UCSD-AML1 (cell line): Measurements from ENCODE around the gene C17orf67.
A peak's percentile ranks its signal among the peaks of the same experiment; 100 is the strongest.

Source experiments
- DNase-seq: peaks from one replicate; lab custom pipeline; 2025; ENCODE audit not compliant: unreplicated experiment; lab: John Stamatoyannopoulos, UW

The C17orf67 gene

DNA sequence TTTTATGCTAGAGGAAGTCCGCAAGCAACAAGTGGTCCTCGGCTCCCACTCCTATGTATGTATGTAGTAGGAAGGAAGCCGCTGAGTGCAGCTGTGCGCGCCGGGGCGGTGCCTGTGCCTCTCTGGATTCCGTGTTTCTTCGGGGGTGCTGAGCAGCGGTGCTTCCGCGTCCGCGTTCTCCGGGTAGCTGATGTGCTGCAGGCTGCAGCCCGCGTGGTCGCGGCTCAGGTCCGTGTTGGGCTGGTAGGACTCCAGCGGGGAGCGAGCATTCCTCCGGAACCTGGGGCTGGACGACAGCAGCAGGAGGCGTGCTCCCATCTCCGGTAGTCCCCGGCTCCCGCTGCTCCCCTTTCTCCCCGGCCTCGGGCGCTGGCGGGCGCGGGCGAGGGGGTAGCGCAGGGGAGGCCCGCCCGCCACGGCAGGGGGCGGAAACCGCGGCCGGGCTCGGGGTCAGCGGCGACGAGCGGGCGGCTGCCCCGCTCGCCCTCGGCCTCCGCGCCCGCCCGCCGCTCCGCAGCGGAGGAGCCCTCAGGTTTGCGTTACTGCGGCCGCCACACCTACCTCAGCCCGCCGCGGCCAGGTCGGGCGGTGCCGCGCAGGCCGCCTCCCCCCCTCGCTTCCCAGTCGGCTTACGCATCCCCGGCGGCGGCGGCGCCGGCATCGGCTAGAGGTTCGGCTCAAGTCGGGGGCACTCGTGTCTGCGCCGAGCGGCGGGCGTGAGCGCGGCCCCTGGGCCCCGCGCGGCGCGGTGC, 487 bp downstream of the C17orf67 start:
- peak; percentile 78 for DNase-seq

DNA sequence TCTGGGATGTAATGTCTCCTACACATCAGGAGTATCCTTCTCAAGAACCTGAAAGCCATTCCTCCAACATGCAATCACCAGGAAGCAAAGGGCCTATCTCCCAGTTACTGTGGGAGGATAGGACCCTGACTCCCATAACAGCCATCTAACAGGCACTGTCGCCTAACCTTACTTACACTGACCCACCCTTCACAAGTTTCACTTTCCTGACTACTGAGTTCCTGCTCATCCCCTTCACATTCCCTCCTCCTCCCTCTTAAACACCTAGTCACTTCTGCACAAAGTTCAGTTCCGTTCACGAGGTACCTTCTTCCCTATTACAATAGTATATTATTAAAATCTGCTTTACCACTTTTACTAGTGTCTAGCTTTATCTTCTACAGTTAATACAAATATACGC, 1.3 kb downstream of the C17orf67 start:
- no peak for DNase-seq

DNA sequence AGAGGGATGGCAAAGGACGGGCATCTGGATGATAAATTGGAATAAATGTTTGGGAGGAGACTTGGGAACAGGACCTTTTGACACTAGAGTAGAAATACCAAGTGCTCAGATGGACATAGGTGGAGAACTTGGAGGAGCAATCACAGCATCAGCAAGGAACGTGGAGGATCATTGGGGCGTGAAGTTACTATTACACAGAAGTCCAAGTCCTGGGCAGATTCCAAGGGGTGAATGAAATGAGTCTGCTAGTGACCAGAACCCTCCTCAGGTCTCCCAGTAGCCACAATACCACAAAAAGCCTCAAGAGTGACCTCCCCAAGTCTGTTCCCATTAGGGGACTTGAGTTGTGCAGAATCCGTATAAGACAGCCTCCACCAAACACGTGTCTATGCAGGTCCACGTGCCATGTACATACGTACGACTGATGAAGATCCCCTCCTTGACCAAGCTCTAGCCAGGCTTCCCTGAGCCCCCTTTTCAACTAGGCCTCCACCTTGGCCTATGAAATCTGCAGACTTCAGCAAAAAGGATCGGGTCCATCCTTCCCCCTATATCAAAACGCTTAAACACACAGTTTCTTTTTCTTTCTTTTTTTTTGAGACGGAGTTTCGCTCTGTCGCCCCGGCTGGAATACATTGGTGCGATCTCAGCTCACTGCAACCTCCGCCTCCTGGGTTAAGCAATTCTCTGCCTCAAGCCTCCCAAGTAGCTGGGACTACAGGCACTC, 2.2 kb downstream of the C17orf67 start:
- no peak for DNase-seq

DNA sequence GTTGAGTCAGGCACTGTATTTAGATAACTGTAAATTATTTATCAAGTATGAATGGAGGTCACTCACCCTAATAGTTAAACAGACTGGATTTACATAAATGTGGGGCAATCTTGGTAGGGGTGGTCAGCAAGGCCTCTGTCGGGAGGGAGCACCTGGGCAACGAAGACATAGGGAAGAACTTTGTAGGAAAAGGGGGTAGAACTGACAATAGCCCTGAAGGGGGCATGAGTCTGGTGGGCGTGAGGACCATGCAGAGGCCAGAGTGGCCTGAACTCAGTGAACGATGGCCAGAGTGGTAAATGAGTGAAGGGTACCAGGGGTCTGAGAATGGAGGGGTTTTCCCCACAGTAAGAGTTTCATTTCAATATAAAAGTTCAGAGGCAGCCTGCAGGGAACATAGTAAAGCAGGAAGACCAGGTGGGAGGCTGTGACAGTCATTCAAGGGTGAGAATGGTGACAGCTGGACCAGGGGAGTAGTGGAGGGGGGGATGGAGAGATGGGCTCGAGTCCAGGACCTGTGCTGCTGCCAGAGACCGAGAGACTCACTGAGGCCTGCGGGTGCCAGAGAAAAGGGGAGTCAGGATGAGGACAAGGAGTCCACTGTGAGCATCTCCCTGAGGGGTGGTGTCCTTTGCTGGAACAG, 2.9 kb downstream of the C17orf67 start:
- DNase-seq, result no peak

DNA sequence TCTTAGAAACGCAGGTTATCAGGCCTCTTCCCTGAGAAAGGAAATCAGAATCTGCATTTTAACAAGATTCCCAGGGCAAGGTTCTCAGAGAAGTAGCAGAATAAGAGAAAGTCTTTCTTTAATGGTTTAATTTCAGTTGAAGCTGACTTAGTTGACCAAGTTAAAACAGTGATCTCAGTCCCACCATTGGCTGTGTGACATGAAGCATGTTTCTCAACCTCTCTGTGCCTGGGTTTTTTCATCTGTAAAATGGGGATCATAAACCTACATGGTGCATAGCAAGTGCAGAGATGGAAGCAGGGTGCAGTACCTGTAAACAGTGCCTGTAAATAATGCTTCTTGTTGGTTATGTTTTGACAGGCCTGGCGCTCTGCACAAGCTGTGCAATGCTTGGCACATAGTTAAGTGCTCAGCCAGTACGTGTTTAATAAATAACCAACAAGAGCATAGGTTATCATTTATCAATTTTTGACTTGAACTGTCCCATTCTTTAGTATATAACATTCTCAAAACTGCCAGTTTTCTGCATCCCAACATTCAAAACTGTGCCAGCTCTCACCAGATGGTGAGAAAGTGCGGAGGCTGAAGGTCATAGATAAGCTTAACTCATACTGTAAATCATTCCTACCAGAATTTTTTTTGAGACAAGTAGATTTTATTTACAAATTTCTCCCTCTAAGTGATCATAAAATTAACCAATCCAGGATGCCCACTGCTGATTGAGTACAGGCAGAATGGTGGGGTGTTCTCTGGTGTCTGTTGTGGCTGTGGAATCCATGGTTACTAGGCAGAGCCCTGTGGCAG, 6.9 kb downstream of the C17orf67 start:
- DNase-seq, result no peak

DNA sequence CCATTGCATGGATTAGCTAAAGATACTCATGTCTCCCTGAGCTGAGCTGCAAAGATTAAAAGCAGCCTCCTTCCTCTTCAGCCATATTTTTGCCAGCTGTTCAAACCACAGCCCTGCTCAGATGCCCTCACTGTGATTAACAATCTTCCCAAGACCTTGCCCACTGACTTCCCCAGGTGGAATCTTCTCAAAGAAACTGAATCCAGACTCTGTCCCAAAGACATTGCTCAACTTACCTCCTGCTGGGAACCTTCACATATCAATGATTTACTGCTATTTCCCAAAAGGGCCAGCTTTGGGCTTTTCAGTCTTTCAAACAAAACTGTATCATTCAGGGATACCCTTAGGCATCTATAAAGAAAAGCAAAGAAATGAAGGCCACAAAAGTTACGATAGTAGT, 9.2 kb downstream of the C17orf67 start:
- no peak for DNase-seq

DNA sequence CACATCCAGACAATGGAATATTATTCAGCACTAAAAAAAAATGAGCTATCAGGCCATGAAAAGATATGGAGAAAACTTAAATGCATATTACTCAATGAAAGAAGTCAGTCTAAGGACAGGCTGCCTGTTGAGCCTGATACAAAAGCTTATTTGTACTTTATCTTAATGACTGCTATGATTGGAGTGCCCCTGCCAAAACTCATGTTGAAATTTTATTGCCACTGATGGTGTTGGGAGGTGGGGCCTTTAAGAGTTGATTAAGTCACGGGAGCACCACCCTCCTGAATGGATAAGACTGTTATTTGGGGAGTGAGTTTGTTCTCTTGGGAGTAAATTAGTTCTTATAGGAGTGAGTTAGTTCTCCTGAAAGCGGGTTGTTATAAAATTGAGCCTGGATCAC, 9.9 kb downstream of the C17orf67 start:
- no peak for DNase-seq

DNA sequence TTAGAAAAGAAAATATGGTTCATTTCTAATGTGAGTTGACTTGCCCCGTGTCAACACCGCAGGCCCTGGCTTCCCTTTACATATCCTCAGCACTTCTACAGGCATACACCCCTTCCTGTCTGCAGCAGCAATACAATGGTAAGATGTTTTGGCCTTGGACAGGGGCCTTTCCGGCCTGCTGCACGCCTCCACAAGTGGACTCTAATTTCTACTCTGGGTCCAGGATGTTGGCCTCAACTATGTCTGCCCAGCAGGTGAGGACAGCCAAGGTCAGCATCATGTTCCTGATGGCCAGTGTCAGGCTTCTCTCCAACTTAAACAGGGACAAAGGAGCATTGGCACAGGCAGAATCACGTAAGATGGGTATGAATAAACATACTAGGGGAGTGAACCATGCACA, 11.0 kb downstream of the C17orf67 start:
- peak; percentile 32 for DNase-seq

DNA sequence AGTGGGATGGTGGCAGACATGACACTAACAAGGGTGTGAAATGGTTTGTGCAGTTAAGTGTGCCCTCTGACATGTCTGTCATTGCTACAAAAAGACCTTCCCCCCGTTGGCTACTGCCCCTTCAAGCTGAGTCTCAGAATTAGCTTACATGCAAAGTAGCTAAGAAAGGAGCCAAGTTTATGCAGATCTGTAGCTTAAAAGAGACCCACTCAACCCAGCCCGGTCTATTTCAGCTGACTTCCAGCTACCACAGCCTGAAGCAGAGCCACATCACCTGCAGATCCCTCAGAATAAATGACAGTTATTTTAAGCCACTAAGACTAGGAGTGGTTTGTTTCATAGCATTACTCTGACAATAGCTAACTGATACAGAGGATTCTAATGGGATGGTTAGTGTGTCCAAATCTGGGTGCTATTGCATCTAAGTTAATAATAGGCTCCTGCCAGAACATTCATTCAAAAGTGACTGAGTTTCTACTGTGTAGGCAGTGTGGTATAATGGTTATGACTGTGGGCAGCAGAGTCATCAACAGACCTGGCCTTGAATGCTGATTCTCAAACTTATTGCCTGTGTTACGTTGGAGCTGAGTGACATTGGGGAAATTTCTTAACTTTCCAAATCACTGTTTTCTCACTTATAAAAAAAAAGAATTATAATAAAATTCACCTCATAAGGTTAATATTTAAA, 11.7 kb downstream of the C17orf67 start:
- DNase-seq, result no peak

DNA sequence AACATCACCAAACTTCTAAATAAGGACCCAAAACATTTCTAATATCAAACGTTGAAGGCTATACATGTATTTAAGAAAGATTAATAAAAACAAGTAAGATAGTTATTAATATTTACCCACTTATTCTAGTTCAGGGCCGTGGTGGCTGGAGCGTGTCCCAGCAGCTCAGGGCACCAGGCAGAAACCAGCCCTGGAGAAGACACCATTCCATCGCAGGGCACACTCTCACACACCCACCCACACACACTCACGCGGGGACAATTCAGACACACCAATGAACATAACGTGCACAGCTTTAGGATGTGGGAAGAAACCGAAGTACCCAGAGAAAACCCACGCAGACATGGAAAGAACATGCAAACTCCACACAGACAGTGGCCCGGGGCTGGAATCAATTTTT, 13.5 kb downstream of the C17orf67 start:
- DNase-seq, result no peak

DNA sequence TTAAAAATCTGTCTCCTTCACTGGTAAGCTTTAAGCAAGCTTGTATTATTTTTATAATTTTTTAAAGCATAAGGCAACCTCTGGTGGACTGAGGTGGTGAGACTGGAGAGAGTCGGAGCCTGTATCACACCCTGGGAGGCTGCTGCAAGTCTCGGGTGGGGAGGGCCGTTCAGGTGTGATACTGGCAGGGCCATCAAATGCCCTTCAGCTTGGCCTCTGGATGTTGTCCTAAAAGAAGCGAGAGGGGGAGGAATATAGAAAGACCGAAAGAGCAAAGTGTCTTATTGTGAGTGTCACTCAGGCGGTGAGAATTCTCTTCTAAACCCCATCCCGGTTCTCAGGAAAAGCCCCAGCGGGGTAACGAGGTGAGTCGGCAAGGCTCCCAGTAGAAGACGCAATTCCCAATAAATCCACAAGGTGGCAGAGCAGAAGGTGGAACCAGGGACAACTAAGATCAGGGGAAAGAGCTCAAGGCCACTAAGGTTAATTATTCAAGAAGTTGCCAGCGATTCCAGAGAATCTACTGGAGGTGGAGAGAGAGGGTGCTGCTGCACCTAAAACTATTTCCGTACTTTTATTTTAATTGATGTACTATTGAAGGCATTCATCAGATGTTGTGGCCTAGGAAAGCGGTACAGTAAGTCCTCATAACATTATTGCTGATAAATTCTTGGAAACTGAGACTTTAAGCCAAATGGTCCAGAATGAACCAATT, 14.1 kb downstream of the C17orf67 start:
- DNase-seq, result peak; percentile 50

DNA sequence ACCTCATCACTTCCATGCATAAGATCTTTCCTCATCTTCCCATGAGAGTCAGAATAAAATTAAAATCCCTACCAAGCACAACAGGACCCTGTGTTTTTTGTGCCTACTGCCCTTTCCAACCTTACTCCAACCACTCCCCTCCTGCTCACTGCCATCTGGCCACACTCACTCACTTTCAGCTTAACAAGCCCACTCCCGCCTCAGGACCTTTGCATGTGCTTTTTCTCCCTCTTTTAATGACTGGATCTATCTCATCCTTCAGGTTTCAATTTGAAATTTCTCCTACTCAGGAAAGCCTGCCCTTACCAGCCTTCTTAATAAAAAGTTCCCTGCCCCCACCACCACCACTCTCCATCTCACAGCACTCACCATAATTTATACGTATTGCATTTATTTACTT, 14.7 kb downstream of the C17orf67 start:
- no peak for DNase-seq

DNA sequence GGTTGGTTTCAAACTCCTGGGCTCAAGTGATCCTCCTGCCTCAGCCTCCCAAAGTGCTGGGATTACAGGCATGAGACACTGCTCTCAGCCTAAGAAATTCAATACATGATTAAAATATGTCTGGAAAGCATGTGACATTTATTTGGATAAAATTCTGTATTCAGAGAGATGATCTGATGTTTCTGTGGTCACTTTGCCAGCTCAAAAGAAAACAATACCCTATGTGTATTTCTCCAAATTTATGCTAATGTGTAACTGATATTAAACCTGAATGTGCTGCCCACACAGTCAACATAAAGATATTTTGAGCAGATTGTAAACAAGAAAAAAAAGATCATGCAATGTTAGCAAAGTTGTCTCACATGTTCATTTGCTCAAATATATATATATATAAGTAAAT, 16.7 kb downstream of the C17orf67 start:
- DNase-seq, result no peak

DNA sequence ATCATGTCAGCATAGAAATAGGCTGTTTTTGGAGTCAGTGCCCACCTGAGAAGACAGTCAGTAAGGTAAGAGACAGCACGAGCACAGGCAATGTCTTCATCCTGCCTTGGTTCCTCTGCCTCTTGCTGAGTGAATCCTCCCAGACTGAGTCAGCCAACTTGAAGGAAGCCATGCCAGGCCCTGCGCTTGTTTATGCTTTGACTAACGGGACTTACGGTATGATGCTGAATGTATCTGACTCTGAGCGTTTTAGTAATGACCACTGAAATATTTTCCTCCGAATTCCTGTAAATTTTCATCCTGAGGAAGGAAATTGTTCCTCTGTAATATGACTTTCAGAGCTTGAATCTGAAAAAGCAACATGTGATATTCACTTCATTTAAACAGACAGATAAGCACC, 18.0 kb downstream of the C17orf67 start:
- DNase-seq, result no peak

DNA sequence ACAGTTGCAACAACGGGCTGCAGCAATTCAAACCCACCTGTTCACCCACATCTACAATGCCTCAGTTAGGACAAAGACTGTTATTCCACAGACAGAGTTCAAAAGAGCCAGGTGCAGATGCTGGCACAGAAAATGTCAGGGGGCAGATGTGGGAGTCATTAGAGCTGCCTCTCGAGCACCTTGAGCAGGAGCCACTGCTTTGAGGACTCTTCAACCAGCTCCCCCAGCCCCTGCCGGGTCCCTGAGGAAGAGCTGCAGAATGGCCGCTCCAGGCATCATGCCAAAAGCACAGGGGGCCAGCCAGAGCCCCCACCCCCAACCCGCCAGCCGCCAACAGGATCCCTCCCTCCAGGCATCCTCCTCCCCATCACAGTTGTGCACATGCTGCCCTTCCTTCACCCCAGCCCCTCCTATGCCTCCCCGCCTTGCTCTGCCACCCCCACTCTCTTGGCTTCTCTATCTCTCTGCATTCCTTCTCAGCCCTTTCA, 20.8 kb downstream of the C17orf67 start:
- no peak for DNase-seq

DNA sequence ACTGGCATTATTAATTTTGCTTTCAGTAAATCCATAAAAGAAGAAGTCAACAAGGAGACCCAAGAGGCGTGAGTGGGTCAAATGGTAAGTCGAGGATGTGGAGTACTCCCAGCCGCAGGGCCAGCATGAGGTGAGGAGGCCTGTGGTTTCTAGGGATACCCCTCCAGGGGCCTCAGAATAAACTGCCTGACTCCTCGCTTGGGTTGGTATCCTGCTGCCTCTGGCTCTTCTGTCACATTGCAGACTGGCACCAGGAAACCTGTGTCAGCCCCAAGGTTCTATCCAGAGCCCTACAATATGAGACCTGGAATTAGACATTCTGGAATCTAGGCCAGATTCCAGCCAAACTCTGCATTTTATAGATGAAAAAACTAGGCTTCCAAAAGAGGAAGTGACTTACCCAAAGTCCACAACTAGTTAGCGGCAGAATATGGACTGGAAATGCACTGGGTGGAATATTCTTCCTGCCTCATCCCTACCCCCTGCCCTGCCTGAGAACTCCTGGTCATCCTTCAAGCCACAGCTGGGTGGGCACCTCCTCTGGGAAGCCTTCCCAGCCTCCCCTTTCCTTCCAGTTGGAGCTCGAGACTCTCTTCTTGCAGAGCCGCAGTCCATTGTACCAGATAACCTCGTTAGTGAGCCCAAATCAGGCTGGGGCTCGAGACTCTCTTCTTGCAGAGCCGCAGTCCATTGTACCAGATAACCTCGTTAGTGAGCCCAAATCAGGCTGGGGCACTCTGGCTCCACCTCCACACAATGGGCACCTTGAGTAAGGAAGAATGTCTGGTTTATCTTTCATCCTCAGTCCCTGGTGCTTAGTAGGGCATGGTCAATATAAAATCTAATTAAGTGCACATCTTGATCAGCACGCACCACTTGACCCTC, 22.6 kb downstream of the C17orf67 start:
- no peak for DNase-seq

DNA sequence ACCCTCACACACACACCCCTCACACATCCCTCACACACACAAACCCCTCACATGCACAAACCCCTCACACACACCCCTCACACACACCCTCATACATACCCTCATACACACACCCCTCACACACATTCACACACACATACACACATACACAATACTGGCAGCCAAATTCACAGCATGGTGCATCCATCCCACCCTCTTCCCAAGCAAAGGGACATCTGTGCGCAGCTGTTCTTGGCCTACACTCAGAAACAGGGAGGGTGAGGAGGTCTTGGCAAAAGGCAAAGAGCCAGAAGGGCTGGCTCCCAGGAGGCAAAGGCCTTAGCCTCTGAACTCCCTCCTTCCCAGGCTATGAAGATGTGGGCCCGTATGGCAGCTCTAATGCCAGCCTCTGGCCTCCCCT, 23.4 kb downstream of the C17orf67 start:
- no peak for DNase-seq

DNA sequence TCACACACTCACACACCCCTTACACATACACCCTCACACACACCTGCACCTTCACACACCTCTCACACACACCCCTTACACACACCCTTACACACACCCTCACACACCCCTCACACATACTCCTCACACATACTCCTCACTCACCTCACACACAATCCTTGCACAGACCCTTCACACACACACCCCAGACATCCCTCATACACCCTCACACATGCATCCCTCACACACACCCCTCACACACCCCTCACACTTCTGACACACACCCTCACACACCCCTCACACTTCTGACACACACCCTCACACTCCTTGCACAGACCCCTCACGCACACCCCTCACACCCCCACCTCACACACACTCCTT, 23.9 kb downstream of the C17orf67 start:
- DNase-seq, result no peak
